Superior temporal gyrus (tissue), 1 donor: ENCODE data around the gene FBXL19.
A peak's percentile ranks its signal among the peaks of the same experiment; 100 is the strongest.
"Not testable (repeated sequence)": the region's sequence is repeated elsewhere in the genome, so short reads cannot be mapped to it uniquely, and the experiment has no call there.

Experiments
- DNase-seq: peaks from one replicate; pipeline ENCODE4 v3.0.0-alpha.2; 2016; ENCODE audit errors: extremely low spot score

The FBXL19 gene

DNA sequence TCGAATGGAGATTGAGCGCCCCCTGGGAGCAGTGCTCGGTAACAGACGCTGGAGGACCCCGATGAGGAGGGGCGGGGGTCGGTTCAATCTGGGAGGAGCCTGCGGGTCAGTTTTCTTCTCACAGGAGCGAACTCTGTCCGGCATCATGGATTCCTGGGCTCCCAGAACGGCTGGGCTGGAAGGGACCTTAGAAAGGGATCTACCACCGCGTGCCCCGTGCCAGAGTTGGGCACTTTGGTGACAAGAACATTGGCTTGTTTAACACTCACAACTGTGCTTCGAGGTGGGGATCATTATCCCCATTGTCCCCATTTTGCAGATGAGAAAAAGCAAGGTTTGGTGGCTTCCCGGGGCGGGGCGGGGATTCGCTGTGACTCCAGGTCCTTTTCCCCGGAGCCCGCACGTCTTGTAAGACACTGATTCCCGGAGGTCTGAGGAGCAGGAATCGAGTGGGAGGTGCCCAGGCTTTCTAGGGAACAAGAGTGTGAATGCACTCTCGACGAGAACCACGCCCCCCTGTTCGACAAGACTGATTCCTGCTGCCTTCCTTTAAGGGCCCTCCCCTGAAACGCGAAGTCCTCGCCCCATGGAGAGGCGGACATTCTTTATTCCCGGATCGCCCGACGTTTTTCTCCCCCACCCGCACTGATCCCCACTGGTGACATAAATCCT lies 1.5 kb upstream of the FBXL19 start:
- DNase-seq, result peak; percentile 92

DNA sequence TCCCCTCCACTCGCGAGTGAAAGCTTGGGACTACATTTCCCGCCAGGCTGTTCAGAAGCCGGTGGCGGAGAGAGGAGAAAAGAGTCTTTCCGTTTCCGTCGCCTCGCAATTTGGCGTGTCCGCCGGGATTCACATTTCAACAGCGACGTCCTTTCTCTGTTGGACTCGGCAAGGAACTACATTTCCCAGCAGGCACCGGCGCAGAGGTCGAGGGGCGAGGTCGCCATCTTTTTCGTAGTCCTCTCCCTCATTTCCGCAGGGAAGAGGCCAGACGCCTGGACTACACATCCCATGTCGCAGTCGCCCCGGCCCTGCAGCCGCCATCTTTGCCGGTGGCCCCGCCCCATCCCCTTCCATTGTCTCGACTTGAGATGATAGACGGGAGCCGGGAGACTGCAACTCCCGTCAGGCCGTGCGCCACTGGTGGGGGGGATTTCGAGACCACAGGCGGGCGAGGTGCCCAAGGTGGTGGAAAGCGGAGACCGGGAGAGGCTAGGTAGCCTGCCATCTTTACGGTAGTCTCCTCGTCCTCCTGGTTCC lies 882 bp upstream of the FBXL19 start:
- DNase-seq, result peak; percentile 100

DNA sequence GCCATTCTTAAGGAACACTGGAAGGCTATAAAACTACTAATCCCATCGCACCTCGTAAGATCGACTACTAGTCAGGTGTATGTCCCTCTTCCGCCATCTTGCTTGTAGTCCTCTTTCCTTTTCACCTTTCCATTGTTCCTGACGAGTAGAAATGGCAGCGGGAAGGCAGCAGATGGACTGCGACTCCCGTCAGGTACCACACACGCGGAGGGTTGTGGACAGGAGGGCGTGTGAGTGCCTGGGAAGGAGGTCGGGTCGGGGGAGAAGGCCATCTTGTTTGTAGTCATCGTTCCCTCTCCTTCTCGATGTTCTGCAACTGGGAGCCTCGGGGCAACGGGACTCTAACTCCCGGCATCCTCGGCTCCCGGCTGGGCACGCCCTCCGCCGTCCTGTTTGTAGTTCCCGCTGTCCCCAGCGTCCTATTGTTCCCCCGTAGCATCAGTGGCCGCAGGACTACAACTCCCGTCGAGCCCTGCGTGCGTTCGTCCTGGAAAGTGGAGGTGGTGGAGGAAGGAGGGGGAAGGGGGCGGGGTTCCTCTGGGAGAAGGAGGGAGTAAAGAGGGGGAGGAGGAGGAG lies 324 bp upstream of the FBXL19 start:
- peak; percentile 99 for DNase-seq

DNA sequence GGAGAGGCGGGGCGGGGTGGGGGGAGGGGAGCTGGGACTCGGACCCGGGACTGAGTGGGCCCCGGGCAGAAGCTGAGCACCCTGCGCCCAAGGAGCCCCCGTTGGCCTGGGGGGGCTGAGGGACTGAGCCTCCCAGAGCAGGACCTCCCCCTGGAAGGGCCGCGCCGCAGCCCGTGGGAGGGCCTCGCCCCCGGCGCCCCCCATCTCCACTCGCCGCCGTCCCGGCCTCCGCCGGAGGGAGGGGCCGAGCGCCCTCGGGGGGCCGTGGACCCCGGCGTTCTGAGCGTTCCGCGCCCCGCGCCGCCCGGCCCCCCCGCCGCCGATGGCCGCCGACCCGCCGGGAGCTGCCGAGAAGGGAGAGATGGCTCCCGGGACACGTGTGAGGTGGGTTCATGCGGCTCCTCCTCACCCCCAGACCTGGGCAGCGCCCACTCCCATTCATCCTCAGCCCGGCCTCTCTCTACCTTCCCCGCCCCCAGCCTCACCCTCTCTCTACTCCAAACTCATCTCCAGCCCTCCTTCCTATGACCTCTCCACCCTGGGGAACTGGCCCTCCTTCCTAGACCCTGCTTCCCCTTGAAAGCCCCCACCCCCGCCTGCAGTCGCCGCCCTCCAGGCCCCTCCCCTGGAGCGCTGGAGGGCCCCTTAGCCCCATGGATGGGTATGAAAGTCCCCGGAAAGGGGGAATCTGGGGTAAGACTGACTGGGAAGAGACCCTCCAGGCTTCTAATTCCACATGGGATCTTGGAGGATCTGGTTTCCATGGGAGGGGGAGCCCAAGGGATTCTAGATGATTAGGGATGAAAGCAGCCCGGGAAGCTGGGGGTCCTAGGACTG lies 922 bp downstream of the FBXL19 start:
- DNase-seq, result no peak

DNA sequence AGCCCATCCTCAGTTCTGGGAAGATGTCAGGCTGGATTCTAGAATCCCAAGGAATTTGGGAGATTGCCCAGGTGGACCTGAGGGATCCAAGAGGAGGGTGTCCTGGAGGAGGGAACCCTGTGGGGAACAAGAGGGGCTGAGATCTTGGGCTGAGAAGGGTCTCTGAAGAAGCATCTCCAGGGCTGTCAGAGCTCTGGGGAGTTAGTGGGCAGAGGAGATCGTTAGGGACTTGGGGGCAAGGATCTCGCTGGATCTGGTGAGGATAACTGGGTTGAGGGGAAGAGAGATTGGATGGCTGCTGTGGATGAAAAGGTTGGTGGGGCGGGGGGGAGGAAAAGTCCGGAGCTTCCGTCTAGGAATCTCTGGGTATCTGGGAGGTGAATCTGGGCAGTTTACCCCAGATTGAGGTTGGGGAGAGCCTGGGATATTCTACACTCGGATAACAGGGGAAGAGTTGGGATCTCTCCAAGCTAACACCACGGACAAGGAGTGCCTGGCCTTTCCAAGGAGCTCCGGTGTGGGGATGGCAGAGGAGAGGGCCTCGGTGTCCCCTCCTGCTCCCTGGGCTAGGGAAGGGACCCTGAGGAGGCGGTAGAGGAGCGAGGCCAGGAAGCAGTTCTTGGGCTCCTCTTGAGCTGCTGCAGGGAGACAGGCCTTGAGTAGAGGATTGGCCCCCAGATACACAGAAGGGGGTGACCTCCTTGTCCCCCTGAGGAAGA lies 1.7 kb downstream of the FBXL19 start:
- DNase-seq, result no peak

DNA sequence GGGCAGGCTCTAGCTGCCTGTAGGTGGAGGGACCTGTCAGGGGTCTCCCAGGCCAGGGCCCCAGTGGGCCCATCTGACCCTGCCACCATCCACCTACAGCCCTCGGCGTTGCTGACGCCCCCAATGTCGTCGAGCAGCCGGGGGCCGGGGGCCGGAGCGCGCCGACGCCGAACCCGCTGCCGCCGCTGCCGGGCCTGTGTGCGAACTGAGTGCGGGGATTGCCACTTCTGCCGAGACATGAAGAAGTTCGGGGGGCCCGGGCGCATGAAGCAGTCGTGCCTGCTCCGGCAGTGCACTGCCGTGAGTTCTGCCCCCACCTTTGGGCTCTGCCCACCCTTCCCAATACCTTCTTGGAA lies 2.2 kb downstream of the FBXL19 start:
- no peak for DNase-seq

DNA sequence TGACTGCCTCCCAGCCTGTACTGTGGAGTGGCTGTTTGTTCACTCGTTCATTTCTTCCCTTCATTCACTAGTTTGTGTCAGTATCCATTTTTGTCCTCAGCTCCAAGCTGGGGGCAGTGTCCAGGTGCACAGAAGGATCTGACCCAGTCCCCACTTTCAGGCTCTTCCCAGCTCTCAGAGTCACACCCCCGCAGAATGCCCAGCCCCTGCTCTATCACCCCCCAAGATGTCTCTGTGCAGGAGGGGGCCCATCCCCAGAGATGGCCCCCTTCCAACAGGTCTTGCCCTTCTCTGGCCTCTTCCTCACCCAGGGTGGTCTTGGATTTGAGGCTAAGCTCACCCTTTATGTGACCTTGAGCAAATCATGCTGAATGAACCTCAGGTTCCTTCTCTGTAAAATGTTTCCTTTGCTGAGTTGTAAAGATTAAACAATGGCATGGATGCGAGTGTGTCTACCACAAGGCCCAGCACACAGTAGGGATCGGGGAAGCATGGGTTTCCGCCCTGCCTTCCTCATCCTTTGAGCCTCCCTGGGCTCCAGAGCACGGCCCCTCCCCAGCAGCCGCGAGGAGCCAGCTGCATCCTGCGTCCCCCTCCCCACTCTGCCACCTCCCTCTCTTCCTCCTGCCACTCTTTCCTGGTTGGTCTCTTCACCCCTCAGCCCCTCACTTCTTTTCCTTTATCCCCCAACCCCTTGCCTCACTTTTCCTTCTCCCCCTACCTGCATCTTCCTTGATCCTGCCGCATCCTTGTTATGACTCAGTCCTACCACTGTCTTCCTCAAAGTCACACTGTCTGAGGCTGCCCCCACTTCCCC lies 2.8 kb downstream of the FBXL19 start:
- no peak for DNase-seq

DNA sequence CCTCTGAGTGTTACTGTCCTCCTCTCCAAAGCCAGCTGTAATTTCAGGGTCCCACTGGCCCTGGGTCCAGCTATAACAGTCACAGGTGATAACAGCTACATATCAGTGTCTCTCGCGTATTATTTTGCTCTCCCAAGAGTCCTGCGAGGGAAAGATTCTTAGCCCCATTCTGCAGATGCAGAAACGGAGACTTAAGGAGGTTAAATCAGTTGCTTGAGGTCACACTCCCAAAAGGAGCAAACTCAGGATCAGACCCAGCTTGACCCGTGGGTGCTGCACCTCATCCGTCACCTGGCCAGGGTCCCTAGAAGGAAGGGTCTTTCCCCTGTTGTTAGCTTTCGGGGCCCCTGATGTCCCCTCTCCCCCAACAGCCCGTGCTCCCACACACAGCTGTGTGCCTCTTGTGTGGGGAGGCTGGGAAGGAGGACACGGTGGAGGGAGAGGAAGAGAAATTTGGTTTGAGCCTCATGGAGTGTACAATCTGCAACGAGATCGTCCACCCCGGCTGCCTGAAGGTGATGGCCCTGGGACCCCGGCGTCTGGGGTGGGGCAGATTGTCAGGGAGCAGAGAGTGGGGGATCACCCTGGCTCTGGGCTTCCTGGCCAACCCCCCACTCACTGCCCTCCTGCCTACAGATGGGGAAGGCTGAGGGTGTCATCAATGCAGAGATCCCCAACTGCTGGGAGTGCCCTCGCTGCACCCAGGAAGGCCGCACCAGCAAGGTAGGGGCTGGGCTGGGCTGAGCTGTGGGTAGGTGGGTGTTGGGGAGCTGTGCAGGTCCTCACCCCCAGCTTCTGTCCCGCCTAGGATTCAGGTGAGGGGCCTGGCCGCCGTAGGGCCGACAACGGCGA lies 3.8 kb downstream of the FBXL19 start:
- no peak for DNase-seq

DNA sequence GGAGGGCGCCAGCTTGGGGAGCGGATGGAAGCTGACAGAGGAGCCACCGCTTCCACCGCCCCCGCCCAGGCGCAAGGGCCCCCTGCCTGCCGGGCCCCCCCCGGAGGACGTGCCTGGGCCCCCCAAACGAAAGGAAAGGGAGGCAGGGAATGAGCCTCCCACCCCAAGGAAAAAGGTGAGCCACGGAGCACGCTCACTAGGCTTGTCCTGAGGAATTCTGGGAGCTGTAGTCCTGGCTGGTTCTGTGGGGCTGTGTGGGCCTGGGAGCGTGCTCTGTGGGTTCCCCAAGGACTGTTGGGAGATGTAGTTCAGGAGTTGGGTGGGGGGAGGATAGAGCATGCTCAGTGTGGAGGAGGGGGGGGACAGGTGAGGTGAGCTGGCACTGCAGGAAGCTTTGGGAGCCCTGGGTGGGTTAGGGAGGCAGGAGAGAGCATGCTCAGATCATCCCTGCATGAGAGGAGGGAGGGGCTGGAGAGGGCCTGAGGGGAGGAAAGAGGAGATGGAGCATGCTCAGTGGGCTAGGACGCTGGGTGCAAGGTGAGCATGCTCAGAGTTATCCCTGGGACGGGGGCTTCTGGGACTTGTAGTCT lies 4.5 kb downstream of the FBXL19 start:
- peak; percentile 84 for DNase-seq

DNA sequence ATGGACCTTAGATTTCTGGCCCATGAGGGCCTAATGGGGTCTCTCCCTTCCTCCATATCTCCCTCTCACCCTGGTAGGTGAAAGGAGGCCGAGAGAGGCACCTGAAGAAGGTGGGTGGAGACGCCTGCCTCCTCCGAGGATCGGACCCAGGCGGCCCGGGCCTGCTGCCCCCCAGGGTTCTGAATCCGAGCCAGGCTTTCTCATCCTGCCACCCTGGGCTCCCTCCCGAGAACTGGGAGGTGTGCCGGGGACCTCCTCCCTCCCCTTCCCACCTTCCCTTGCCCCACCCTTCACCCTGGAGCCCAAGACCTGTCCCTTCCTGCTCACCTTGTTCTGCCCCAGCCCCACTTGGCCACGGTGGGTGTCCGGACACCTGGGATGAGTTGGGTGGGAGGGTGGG lies 5.0 kb downstream of the FBXL19 start:
- no peak for DNase-seq

DNA sequence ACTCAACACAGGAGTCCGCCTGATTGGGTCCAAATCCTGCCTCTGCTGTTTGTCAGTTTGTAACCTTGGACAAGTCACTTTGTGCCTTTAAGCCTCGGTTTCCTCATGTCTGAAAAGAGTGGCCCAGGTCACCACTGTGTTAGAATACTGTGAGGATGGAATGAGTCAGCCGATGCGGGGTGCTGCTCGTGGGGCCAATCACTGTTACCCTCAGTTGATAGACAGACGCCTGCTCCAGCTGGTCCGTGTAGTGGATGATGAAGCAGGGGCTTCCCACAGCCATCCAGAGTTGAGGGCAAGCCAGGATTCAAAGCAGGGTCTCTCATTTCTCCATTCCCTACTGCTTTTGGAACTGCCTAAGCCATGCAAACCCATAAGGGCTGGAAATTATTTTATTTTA lies 5.8 kb downstream of the FBXL19 start:
- no peak for DNase-seq

DNA sequence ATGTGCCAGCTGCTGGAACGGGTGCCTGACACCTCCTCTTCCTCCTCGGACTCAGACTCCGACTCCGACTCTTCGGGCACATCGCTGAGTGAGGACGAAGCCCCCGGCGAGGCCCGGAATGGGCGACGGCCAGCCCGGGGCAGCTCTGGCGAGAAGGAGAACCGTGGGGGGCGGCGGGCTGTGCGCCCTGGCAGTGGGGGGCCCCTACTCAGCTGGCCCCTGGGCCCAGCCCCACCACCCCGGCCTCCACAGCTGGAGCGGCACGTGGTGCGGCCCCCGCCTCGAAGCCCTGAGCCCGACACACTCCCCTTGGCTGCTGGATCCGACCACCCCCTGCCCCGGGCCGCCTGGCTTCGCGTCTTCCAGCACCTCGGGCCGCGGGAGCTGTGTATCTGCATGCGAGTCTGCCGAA lies 6.8 kb downstream of the FBXL19 start:
- DNase-seq, result no peak

DNA sequence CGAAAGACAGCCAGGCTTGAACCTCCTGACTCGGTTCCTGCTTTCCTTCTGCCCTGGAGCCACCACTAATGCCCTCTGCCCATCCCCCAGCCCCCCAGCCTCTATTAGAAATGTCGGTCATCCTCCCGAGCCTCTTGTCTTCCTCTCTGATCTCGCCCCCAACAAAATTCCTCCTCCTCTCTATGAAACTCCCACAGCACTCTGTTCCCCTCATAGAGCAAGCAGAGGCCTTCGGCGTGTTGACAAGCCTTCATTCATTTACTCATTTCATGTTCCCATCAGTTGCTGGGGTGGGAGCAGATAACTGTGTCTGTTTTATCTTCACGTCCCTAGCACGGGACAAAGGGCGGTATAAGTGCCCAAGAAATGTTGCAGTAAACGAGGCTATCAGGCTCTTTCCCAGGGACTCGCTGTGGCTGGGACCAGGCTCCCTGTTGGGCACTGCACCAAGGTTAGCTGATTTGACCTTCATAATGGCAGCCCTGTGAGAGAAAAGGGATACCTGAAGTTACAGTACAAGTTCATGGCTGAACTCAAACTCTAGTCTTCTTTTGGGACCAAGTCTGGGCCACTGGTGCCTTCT lies 7.8 kb downstream of the FBXL19 start:
- DNase-seq, result no peak

DNA sequence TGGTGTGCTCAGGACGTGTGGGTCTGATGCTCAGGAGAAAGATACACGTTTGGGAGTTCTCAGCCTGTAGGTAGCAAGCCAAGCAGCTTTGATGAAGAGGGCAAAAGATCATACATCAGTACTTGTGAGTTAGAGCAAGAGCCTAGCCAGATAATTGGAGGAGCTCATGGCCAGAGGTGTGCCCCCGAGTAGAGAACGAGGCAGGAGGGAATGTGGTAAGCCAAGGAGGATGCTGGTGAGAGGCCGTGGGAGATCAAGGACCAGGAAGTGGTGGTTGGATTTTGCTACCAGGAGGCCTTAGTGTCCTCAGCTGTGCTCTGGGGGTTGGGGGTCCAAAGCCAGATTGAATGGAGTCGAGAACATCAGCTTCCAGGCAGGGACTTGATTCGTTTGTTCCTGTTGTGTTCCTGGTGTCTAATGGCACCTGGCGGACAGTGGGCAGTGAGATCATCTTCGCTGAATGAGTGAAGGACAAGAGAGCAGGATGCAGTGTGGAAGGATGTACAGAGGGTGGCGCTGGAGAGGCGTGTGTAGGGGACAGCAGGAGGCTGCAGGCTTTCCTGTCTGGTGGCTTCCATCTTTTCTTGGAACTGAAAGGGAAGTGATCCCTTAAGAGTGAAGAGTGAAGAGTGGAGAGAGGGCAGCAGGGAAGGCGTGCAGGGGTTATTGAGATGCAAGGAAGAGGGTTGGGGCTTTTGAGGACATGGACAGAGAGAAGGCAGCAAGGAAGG lies 11.6 kb downstream of the FBXL19 start:
- DNase-seq, result peak; percentile 52

DNA sequence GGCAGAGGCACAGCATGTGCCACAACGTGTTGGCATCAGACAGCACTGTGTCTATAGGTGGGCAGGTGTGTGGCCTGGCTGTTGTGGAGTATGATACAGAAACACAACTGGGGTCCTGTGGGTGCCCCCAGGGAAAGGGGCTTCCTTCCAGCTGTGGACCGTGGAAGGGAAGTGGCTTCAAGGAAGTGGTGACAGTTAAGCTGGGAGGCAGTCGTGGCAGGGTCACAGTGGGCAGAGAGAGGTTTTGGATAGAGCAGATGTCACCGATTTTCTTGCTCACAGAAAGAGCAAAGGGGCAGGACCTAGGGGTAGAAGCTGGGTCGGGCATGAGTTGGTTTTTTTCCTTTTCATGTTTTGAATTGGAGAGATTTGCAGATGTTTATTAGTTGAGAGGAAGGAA lies 14.3 kb downstream of the FBXL19 start:
- no peak for DNase-seq

DNA sequence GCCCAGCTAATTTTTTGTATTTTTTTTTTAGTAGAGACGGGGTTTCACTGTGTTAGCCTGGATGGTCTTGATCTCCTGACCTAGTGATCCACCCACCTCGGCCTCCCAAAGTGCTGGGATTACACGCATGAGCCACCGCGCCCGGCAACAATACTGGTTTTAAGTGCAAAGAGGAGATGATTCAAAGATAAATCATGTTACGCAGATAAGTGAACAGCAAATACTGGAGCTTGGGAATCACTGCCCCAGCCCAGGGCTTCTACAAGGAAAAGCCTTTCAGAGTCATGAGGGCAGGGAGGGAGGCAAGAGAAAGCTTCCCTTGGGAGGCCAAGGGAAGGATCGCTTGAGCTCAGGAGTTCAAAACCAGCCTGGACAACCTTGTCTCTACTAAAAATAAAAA lies 16.2 kb downstream of the FBXL19 start:
- DNase-seq, result not testable (repeated sequence)

DNA sequence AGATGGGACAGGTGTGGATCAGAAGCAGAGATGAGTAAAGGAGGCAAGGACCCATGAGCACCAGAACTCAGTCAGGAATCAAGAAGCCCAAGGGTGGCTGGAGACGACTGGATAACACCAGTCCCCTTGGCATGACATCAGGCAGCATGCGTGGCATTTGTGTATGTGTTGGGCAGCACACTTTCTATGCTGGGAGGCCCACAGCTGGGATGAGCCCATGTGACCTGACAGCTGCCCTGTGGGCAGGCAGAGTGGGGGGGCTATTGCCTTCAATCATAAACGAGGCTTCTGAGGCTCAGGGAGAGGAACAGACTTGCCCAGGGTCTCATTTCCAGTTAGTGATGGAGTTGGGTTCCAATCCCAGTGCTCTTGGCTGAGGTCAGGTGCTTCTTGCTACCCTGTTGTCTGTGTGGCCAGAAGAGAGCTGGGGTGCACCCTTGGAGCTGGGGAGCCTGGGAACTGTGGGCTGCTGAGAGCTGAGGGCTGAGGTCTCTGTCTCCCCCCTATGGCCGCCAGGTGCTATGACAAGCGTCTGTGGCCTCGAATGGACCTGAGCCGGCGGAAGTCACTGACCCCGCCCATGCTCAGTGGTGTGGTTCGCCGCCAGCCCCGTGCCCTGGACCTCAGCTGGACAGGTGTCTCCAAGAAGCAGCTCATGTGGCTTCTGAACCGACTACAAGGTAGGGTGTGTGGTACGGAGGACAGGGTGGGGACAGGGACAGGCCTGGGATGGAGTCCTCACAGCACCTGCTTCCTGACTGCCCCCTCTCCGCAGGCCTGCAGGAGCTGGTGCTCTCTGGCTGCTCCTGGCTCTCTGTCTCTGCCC lies 18.4 kb downstream of the FBXL19 start:
- peak; percentile 61 for DNase-seq

DNA sequence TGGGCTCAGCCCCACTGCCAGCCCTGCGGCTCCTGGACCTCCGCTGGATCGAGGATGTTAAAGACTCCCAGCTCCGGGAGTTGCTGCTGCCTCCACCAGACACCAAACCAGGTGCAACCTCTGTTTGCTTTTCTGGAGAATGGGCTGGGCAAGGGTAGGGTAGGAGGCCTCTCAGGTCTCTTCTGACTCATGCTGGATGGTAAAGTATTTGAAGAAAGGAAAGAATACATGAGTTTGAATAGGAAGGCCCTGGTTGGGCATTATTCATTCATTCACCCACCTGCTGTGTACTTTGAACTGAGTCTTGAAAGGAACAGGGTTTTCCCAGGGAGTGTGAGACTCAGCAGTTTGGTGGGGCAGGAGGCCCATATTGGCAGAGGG lies 19.0 kb downstream of the FBXL19 start:
- DNase-seq, result no peak
